ENCODE results near the gene COX6B1. TPM values are rescaled to one million over a fixed set of nuclear protein-coding genes. Genes with fewer than 3 reads are reported as not detected.

Gene COX6B1
- total and polyA plus RNA-seq, 2 of the 8 experiments (the other 6 are each of a cell fraction or from before 2014, with no cell fraction given), result 437 to 1,052 TPM

GRCh38 chr19:35689836-35690235 is 41.7 kb downstream of the COX6B1 start:
- Histone ChIP-seq H2AFZ (ENCODE audit: low read length) (no peak overlapping the region), H2BK12ac (ENCODE audit: low read depth, low read length) (no peak overlapping the region), H4K20me1 (replicated peaks in 1 of 2; ENCODE audit: control insufficient read depth in 1 of 2, insufficient read depth in 2 of 2, low read length in 2 of 2) (no peaks in the 10 kb centered on the region), H3K27me3 (replicated peaks in 1 of 4; ENCODE audit: control insufficient read depth in 3 of 4, extremely low read depth in 1 of 4, insufficient read depth in 3 of 4, low read length in 3 of 4) (no peaks in the 10 kb centered on the region), H3K18ac (ENCODE audit: extremely low read depth, low read length) (no peak overlapping the region), H3K79me1 (ENCODE audit: low read depth, low read length) (no peaks in the 10 kb centered on the region), H4K8ac (ENCODE audit: extremely low read depth, insufficient read depth, low read length) (no peak overlapping the region), H2BK20ac (ENCODE audit: low read length) (no peak overlapping the region), H2BK5ac (ENCODE audit: low read depth, low read length) (no peak overlapping the region), H3K79me2 (ENCODE audit: control insufficient read depth in 1 of 2, insufficient read depth in 2 of 2, low read length in 2 of 2) (no peaks in the 10 kb centered on the region), H2AK5ac (ENCODE audit: low read depth, low read length) (no peak overlapping the region), H3K23me2 (ENCODE audit: low read depth, low read length) (no peaks in the 10 kb centered on the region), H3K36me3 (ENCODE audit: control insufficient read depth in 2 of 4, insufficient read depth in 4 of 4, low read length in 3 of 4) (no peaks in the 10 kb centered on the region), H3K14ac (ENCODE audit: insufficient read length) (no peak overlapping the region), H3K23ac (ENCODE audit: insufficient read length) (no peak overlapping the region), H3K4me2 (ENCODE audit: insufficient read depth in 1 of 2, low read depth in 2 of 2, low read length in 2 of 2) (no peak overlapping the region), H3K4ac (replicated peaks; ENCODE audit: insufficient read length, low read depth, low read length) (no peak overlapping the region), H3K4me3 (ENCODE audit: extremely low read depth in 1 of 4, insufficient read depth in 2 of 4, low read depth in 3 of 4, low read length in 4 of 4) (no peak overlapping the region), H4K5ac (ENCODE audit: insufficient read length, low read depth, low read length) (no peak overlapping the region), H3K27ac (ENCODE audit: low read depth, low read length) (no peak overlapping the region), H3K56ac (replicated peaks; ENCODE audit: insufficient read length, low read depth, low read length) (no peak overlapping the region), H3K4me1 (replicated peaks in 1 of 4; ENCODE audit: control insufficient read depth in 3 of 4, insufficient read depth in 4 of 4, low read length in 3 of 4) (no peaks in the 10 kb centered on the region), H4K91ac (replicated peaks; ENCODE audit: insufficient read length, low read length) (no peak overlapping the region), H2BK15ac (ENCODE audit: low read length) (no peak overlapping the region), H2BK120ac (replicated peaks; ENCODE audit: low read depth, low read length) (no peak overlapping the region), H3K9me3 (ENCODE audit: insufficient read depth in 2 of 2, low read depth in 1 of 2, low read length in 1 of 2) (no peaks in the 10 kb centered on the region), H3K9ac (replicated peaks in 1 of 4; ENCODE audit: extremely low read depth in 1 of 4, low read depth in 3 of 4, low read length in 3 of 4) (no peak overlapping the region)
- TF ChIP-seq SP1 (IDR thresholded peaks at IDR 0.05; ENCODE audit: low read depth, low read length) (no peak), CHD1 (IDR thresholded peaks at IDR 0.05; ENCODE audit: low read depth, low read length) (no peak), HDAC6 (IDR thresholded peaks at IDR 0.05; ENCODE audit: low read depth, low read length) (no peak), EP300 (IDR thresholded peaks at IDR 0.05; ENCODE audit: borderline replicate concordance in 1 of 2, low read depth in 2 of 2, low read length in 2 of 2) (no peak), POU5F1 (IDR thresholded peaks at IDR 0.05; ENCODE audit: low read depth, low read length) (no peak), PHF8 (conservative IDR thresholded peaks at IDR 0.05; ENCODE audit: low read depth, low read length) (no peak), CBX5 (IDR thresholded peaks at IDR 0.05; ENCODE audit: low read depth, low read length) (no peak), KDM4A (IDR thresholded peaks at IDR 0.05; ENCODE audit: low read depth, low read length, severe bottlenecking) (no peak), CBX8 (IDR thresholded peaks at IDR 0.05; ENCODE audit: borderline replicate concordance, low read depth, low read length) (no peak), NRF1 (IDR thresholded peaks at IDR 0.05; ENCODE audit: low read depth, low read length) (no peak), TEAD4 (IDR thresholded peaks at IDR 0.05; ENCODE audit: low read depth, low read length) (no peak), RXRA (IDR thresholded peaks at IDR 0.05; ENCODE audit: insufficient read depth, low read depth, low read length) (no peak), TAF7 (optimal IDR thresholded peaks at IDR 0.05; ENCODE audit: borderline replicate concordance, low read depth, low read length) (no peak), SAP30 (IDR thresholded peaks at IDR 0.05; ENCODE audit: insufficient read depth, insufficient replicate concordance, low read length) (no peak), POLR2A (IDR thresholded peaks at IDR 0.05; ENCODE audit: control extremely low read depth in 1 of 2, low read depth in 2 of 2, low read length in 2 of 2) (no peak)
- WGBS, 2 experiments (ENCODE audit: extremely low coverage in 1 of 2, insufficient coverage in 1 of 2, insufficient read length in 1 of 2, insufficient replicate concordance in 2 of 2, low coverage in 1 of 2, low lambda C conversion rate in 2 of 2, missing lambda C conversion rate in 1 of 2), result 100% methylated on average over 4 of the region's 4 CpGs; no CpG with 5 or more reads in 1 of the 2 experiments
- DNase-seq (ENCODE audit: low read depth in 1 of 2, low spot score in 2 of 2), result no peak
- POLR2A ChIA-PET (ENCODE audit: partially characterized antibody), result interaction anchor here (0.6 to 1.0 kb wide), 2 partner anchors 20 to 126 kb away, joined by 3 to 4 read pairs; no protein-coding TSS in a partner anchor
- FAIRE-seq, result no peak
- CTCF ChIA-PET (ENCODE audit: partially characterized antibody), result interaction anchor here (0.7 to 1.5 kb wide), 3 partner anchors 16 to 179 kb away, joined by 3 to 4 read pairs (median 4); no protein-coding TSS in a partner anchor
